ENCODE measurements around the gene TMEM208. TPM values are rescaled to one million over a fixed set of nuclear protein-coding genes. Genes with fewer than 3 reads are reported as not detected.

The TMEM208 gene
- total RNA-seq, 1 donor from 2014 or later: 47.5 TPM

DNA sequence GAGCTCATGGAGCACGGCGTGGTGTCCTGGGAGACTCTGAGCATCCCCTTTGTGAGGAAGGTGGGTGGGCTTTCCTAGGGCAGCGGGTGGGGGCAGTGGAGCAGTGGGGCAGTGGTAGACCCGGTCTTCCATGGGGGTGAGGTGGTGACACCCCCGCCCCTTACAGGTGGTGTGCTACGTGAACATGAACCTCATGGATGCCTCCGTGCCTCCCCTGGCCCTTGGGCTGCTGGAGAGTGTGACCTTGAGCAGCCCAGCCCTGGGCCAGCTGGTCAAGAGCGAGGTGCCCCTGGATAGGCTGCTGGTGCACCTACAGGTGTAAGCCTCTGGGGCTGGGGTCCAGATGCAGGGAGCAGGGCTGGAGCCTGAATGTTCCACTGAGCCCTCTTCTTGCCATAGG, 26.4 kb upstream of the TMEM208 start:
- Histone ChIP-seq H4K20me1 (ENCODE audit: insufficient read depth, low read length) (peaks cover 35% of the 10 kb centered on the region), H3K4me2 (ENCODE audit: low read length) (no peak overlapping the region), H3K36me3 (ENCODE audit: insufficient read depth, low read length) (peaks cover 19% of the 10 kb centered on the region), H3K9me3 (ENCODE audit: insufficient read depth, low read depth, low read length) (no peaks in the 10 kb centered on the region), H2AFZ (ENCODE audit: low read depth, low read length) (no peak overlapping the region), H3K4me1 (ENCODE audit: insufficient read depth, low read length) (no peaks in the 10 kb centered on the region), H3K9ac (ENCODE audit: low read length) (no peak overlapping the region), H3K27me3 (ENCODE audit: insufficient read depth, low read length) (no peaks in the 10 kb centered on the region), H3K79me2 (ENCODE audit: insufficient read depth, low read length) (peaks cover 6% of the 10 kb centered on the region), H3K4me3 (ENCODE audit: insufficient read depth, low read depth, low read length) (no peak overlapping the region), H3K27ac (ENCODE audit: low read depth, low read length) (no peak overlapping the region)
- TF ChIP-seq, protein P1, sequence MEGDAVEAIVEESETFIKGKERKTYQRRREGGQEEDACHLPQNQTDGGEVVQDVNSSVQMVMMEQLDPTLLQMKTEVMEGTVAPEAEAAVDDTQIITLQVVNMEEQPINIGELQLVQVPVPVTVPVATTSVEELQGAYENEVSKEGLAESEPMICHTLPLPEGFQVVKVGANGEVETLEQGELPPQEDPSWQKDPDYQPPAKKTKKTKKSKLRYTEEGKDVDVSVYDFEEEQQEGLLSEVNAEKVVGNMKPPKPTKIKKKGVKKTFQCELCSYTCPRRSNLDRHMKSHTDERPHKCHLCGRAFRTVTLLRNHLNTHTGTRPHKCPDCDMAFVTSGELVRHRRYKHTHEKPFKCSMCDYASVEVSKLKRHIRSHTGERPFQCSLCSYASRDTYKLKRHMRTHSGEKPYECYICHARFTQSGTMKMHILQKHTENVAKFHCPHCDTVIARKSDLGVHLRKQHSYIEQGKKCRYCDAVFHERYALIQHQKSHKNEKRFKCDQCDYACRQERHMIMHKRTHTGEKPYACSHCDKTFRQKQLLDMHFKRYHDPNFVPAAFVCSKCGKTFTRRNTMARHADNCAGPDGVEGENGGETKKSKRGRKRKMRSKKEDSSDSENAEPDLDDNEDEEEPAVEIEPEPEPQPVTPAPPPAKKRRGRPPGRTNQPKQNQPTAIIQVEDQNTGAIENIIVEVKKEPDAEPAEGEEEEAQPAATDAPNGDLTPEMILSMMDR (IDR thresholded peaks at IDR 0.05; ENCODE audit: insufficient read depth, low read depth, low read length): no peak
- TF ChIP-seq EZH2 (IDR thresholded peaks at IDR 0.05; ENCODE audit: insufficient read depth, low read length): no peak
- Mint-ChIP-seq H3K27ac (ENCODE audit: unreplicated experiment) (no peak overlapping the region), H3K27me3 (ENCODE audit: low read depth, unreplicated experiment) (no peaks in the 10 kb centered on the region), H3K4me3 (ENCODE audit: unreplicated experiment) (no peak overlapping the region), H3K36me3 (ENCODE audit: low read depth, unreplicated experiment) (peaks cover 8% of the 10 kb centered on the region), H3K9me3 (ENCODE audit: unreplicated experiment) (no peaks in the 10 kb centered on the region), H3K4me1 (ENCODE audit: low read depth, unreplicated experiment) (peaks cover 3% of the 10 kb centered on the region)
- DNase-seq (ENCODE audit: low read depth) (no peak), FAIRE-seq (no peak)

GRCh38 chr16:67201411-67202345, 25.3 kb upstream of the TMEM208 start:
- Histone ChIP-seq H3K27me3 (ENCODE audit: insufficient read depth, low read length) (no peaks in the 10 kb centered on the region), H4K20me1 (ENCODE audit: insufficient read depth, low read length) (peaks cover 25% of the 10 kb centered on the region), H3K9me3 (ENCODE audit: insufficient read depth, low read depth, low read length) (no peaks in the 10 kb centered on the region), H3K27ac (ENCODE audit: low read depth, low read length) (no peak overlapping the region), H2AFZ (ENCODE audit: low read depth, low read length) (no peak overlapping the region), H3K9ac (ENCODE audit: low read length) (no peak overlapping the region), H3K79me2 (ENCODE audit: insufficient read depth, low read length) (peaks cover 3% of the 10 kb centered on the region), H3K4me3 (ENCODE audit: insufficient read depth, low read depth, low read length) (no peak overlapping the region), H3K4me1 (ENCODE audit: insufficient read depth, low read length) (no peaks in the 10 kb centered on the region), H3K36me3 (ENCODE audit: insufficient read depth, low read length) (peaks cover 7% of the 10 kb centered on the region), H3K4me2 (ENCODE audit: low read length) (no peak overlapping the region)
- Mint-ChIP-seq H3K36me3 (ENCODE audit: low read depth, unreplicated experiment) (peaks cover 5% of the 10 kb centered on the region), H3K27ac (ENCODE audit: unreplicated experiment) (no peak overlapping the region), H3K4me3 (ENCODE audit: unreplicated experiment) (no peak overlapping the region), H3K9me3 (ENCODE audit: unreplicated experiment) (no peaks in the 10 kb centered on the region), H3K27me3 (ENCODE audit: low read depth, unreplicated experiment) (no peaks in the 10 kb centered on the region), H3K4me1 (ENCODE audit: low read depth, unreplicated experiment) (peaks cover 2% of the 10 kb centered on the region)
- DNase-seq (ENCODE audit: low read depth) (no peak), FAIRE-seq (no peak)
- no peak for TF ChIP-seq EZH2 (IDR thresholded peaks at IDR 0.05; ENCODE audit: insufficient read depth, low read length)
- TF ChIP-seq, protein P1 (IDR thresholded peaks at IDR 0.05; ENCODE audit: insufficient read depth, low read depth, low read length): no peak

DNA sequence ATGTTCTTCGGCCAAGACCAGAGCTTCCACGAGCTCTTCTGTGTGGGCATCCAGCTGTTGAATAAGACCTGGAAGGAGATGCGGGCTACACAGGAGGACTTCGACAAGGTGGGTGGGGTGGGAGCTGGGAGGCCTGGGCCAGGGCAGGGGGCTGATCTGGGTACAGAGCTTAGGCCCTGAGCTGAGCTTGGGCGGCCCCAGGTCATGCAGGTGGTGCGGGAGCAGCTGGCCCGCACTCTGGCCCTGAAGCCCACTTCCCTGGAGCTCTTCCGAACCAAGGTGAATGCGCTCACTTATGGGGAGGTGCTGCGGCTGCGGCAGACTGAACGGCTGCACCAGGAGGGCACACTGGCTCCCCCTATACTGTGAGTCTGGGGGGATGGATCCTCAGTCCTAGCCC, 24.5 kb upstream of the TMEM208 start:
- no peaks in the 10 kb centered on the region for H3K79me2 ChIP-seq (ENCODE audit: insufficient read depth, low read length)
- H3K9me3 ChIP-seq (ENCODE audit: insufficient read depth, low read depth, low read length): no peaks in the 10 kb centered on the region
- TF ChIP-seq, protein P1 (IDR thresholded peaks at IDR 0.05; ENCODE audit: insufficient read depth, low read depth, low read length): no peak
- no peak for TF ChIP-seq EZH2 (IDR thresholded peaks at IDR 0.05; ENCODE audit: insufficient read depth, low read length)
- H3K27ac Mint-ChIP-seq (ENCODE audit: unreplicated experiment): no peak overlapping the region
- no peak overlapping the region for H3K4me3 ChIP-seq (ENCODE audit: insufficient read depth, low read depth, low read length)
- peaks cover 5% of the 10 kb centered on the region for H3K4me1 ChIP-seq (ENCODE audit: insufficient read depth, low read length)
- H3K9me3 Mint-ChIP-seq (ENCODE audit: unreplicated experiment): no peaks in the 10 kb centered on the region
- H3K9ac ChIP-seq (ENCODE audit: low read length): no peak overlapping the region
- H4K20me1 ChIP-seq (ENCODE audit: insufficient read depth, low read length): peaks cover 18% of the 10 kb centered on the region
- no peaks in the 10 kb centered on the region for H3K4me1 Mint-ChIP-seq (ENCODE audit: low read depth, unreplicated experiment)
- H3K27me3 Mint-ChIP-seq (ENCODE audit: low read depth, unreplicated experiment): no peaks in the 10 kb centered on the region
- no peak overlapping the region for H3K4me2 ChIP-seq (ENCODE audit: low read length)
- DNase-seq (ENCODE audit: low read depth): no peak
- FAIRE-seq: no peak
- peaks cover 2% of the 10 kb centered on the region for H3K36me3 ChIP-seq (ENCODE audit: insufficient read depth, low read length)
- H3K27me3 ChIP-seq (ENCODE audit: insufficient read depth, low read length): no peaks in the 10 kb centered on the region
- no peak overlapping the region for H2AFZ ChIP-seq (ENCODE audit: low read depth, low read length)
- peaks cover 3% of the 10 kb centered on the region for H3K36me3 Mint-ChIP-seq (ENCODE audit: low read depth, unreplicated experiment)
- H3K4me3 Mint-ChIP-seq (ENCODE audit: unreplicated experiment): no peak overlapping the region
- no peak overlapping the region for H3K27ac ChIP-seq (ENCODE audit: low read depth, low read length)
